NCI-H1930 (cell line): ENCODE measurements around the gene CIP2A.

Experiments
- DNase-seq, 2 experiments: peaks; one replicate each; lab custom pipeline; 2025; lab: John Stamatoyannopoulos, UW

Gene CIP2A

GRCh38 chr3:108562565-108562964 is 26.7 kb downstream of the CIP2A start:
- no peak for DNase-seq

- DNase-seq, result no peak
These were observed 33.2 kb downstream of the CIP2A start for GRCh38 chr3:108555966-108556581.

DNA sequence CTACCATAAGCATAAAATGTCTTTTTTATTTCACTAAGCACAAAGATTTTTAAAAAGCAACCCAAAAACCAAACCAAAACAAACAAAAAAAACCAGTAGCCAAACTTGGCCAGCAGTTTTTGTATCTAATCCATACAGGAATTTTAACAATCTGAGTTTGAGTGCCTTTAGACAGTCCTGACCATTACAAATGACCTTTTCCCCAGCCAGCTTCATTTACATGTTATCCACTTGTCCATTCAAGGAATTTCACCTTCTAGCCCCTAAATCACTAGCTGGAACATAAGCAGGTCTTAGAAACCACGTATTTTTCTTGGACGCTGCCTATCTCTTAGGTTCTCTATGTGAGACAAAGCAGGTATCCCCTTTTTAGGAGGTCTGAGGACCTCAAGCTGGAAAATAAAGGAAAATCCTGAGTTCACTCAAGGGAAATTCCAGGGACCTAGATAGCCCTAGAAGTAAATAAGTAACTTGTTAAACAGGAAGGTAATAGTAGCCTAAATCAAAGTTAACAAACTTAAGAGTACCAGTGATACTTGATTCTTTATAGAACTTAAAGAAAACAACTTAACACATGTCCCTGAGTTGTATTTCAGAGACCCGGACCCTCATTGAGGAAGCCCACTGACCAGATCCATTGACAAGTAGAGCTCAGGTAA is 34.2 kb downstream of the CIP2A start:
- no peak for DNase-seq

DNA sequence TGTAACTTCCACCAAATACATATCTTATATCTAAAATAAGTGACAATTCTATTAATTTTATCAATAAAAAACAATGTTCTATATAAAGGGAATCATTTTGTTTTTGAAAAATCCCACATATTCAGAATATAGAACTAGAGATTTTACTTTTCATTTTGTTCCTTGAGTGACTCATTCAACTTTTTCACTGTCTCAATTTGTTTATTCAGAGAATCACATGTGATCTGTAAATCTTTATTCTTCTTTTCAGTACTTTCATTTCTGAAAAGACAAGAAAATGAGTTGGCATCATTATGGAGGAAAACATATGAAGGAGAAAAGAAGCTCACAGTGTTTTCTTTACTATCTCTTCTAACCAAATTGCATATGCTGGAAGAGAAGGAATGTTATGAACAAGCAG is 35.0 kb downstream of the CIP2A start:
- no peak for DNase-seq

DNA sequence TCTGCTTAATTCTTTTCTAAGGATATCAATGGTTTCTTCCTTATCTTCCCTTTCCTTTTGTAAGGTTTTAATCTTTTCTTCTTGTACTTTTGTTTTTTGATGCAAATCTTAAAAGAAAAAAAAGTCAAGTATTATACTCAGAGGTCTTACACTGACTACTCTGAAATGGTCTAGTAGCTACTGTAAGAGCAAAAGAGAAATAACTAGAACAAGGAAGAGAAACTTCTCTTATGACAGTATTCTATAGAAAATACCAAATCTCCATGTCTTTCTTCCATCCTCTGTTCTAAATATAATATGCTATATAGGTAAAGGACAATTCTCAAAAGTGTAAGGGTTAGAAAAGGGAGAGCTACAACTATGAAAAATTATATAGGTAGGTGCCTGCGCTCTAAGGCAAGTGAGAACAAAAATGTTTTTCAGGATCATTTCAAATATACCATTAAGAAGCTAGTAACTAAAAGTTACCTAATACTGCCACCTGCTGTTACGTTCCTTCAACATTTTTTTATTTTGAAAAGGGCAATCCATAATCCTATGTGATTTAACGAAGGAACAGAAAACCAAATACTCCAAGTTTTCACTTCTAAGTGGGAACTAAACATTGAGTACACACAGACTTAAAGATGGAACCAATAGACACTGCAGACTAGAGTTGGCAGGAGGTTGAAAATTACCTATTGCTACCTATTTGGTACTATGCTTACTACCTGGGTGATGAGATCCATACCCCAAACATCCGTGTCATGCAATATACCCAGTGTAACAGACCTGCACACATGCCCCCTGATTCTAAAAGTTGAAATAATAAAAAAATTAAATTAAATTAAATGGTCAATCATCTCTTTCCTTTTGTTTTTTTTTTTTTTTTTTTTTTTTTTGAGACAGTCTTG is 36.7 kb downstream of the CIP2A start:
- DNase-seq, result peak in 1 of 2 experiments; percentile 31

- no peak for DNase-seq
These were observed 40.4 kb downstream of the CIP2A start for GRCh38 chr3:108548886-108549285.

DNA sequence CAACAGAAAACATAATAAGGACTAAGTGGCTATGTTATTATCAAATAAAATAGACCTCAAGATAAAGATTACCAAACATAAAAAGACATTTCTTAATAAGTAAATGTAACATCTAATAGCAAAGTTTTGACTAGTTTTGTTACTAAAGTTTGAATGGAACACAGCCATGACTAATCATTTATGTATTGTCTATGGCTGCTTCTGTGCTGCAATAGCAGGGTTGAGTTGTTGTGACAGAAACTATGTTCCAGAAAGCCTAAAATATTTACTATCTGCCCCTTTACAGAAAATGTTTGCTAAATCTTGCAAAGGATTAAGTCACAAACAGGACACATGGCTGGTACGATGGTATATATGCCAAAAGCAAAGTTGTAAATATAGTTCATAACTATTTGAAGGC is 40.9 kb downstream of the CIP2A start:
- DNase-seq, result no peak

DNA sequence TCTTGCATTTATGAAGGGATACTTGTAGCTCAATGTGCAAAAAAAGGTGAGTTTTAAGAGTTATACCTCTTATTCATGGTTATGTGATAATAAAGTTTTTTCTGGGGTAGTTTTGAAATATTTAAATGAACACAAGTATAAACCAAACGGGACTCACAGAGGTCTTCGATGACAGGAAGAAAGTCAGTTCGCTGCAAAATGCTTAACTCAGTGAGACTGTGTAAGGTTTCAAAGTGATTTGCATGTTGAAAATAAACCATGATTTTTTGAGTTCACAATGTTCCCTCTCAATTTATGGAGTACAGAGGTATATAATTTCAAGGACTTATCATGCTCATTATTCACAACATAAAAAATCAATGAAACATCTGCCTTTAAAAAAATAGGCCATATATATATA is 42.5 kb downstream of the CIP2A start:
- DNase-seq, result no peak

GRCh38 chr3:108546247-108546646 is 43.0 kb downstream of the CIP2A start:
- DNase-seq, result no peak

DNA sequence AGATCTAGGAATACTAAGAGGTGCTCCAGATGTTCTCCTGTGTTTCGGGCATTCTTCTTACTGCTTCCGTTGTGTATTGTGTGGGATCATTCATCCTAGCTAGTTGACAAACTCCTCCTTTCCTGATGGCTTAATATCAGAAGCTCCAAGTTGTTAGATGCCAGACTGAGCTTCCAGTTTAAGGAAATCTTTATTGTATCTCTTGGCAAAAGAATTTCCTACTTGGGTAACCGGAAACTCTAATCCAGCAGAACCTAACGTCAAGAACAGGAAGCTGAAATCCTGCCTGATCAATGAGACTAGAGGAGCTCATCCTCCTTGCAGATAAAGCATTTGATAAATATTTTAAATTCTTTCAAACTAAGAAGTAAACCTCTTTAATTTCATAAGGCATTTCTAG is 51.2 kb downstream of the CIP2A start:
- DNase-seq, result no peak

DNA sequence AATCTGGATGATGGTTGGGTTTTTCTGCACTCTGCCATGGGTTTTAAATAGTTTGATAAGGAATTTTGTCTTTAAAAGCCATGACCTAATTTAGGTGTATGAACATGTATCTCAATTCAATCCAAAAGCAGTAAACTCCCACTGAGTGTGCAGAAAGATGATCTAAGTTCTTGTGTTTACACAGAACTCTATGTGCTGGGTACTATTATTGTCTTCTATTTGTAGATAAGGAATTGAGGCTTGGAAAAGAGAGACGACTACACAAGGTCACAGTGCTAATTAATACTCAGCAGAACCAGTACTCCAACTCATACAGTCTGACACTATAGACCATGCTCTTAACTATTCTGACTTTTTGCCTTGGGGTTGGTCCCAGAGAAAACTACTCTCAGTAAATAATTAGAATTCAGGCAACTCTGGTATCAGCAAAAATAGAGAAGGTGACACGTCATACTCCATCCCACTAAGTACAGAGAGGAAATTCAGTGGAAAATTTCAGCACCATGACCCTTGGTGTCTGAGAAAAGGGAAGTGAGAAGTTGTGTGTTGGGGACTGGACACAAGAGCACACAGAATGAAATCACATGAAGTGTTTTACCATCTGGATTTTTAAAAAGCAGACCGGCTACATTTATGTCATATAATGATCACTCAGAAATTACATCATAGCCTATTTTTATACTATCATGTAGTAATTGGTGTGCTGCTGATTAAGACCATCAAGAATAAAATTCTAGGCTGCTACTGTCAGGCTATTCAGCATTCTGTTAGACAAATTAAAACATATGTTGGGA is 60.6 kb downstream of the CIP2A start:
- no peak for DNase-seq

- DNase-seq, result no peak
These were observed 61.4 kb downstream of the CIP2A start for GRCh38 chr3:108527817-108528216.

DNA sequence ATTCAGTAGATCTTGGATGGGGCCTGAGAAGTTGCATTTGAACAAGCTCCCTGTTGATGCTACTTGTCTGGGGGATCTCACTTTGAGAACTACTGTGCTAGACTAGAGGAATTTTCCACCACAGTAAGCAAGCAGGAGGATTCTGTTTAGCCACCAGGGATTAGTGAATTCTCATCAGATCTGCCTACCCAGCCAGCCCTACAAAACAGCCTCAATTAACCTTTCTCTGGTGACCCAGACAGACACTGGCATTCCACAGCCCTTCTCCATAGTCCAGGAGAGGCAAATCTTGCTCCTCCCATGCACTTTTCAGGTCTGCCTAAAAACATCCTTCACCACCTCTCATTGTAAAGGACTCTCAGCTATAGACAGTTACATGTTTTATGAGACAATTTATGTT is 62.1 kb downstream of the CIP2A start:
- no peak for DNase-seq

DNA sequence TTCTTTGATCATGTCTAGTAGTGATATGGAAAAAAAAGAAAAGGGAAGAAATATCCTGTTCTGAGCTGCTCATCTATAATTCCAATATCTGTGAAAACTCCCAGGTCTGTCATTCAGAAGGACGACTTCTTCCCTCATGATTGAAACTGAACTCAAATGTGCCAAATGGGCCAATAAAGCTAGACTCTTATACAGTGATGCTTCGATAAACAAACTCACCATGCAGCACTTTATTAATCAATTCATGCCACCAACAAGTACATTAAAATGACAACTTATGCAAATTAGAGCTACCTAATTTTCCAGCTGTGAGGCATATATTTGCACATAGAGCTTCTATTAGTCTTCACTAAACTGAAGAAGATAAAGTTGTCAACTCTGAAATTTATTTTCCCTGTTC is 63.3 kb downstream of the CIP2A start:
- no peak for DNase-seq

DNA sequence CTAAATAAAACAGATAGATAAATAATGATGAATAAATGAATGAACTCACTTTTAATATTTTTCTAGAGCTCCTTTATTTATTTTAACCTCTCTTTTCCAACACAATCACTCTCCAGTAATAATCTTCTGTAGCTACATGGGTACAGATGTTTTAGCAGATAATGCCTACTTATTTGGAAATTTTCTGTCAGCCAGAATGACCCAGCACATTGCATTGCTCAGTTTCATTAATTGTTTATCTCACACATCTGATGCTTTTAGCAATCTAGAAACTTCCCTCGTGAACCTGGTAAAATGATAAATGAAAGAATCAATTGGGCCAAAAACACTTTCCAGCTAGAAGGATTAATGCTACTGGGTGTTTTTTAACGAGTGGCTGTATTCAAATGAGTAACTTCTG is 64.0 kb downstream of the CIP2A start:
- no peak for DNase-seq

DNA sequence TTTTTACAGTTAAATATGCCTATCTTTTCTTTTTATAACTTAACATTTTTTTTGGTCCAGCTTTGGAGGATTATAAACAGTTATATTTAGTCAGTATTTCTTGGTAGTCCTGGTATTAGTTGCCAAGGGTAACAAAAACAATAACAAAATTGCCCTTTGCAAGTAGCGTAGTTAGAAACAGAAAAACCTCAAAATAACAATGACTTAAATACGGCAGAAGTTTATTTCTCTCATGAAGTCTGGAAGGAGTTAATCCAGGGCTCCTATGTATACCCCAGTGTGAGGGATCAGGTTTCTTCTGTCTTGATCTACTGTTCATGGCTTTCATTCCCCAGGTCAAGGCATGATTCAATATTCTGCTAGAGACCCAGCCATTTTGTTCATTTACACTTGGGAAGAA is 64.7 kb downstream of the CIP2A start:
- no peak for DNase-seq

DNA sequence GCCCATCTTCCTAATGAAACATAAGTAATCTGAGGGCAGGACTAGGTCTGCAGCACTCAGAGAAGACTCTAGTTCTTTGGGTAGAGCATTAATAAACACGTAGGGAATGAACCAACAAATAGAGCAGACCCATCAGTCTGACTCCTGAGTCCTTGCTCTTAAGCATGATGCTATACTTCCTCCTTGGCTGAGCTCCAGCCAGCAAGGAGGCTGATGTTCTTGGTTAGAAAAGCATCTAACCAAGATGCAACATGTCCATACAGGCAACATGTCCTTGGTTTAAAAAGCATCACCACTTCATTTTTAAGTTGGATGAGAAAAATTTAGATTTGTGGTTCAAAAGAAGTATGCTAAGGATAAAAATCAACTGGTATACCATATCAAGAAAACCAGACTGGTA is 70.3 kb downstream of the CIP2A start:
- DNase-seq, result no peak

DNA sequence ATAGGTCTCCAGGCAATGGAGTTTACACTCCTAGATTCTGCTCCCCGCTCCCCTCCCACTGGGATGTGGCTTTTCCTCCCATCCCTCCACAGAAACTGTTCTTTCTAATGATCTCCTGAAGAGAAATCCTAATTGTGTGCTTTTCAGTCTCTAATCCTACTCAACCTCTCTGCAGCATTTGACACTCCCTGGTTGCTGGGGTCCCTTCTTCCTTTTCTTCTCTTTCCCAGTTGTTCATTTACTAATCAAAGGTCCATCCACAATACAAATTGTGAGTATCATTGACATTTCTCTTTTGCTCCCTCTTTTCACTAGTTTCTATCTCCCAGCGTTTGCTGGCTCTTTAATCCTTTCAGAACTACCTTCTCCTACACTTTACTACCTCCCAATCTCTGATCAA is 72.4 kb downstream of the CIP2A start:
- no peak for DNase-seq

- no peak for DNase-seq
These were observed 75.3 kb downstream of the CIP2A start for GRCh38 chr3:108513961-108514360.

- DNase-seq, result no peak
These were observed 76.6 kb downstream of the CIP2A start for GRCh38 chr3:108512671-108513070.

- no peak for DNase-seq
These were observed 77.7 kb downstream of the CIP2A start for GRCh38 chr3:108511490-108511889.

- DNase-seq, result no peak
These were observed 78.2 kb downstream of the CIP2A start for GRCh38 chr3:108511055-108511454.
